Activated CD4-positive, alpha-beta T cell treated with anti-CD3 and anti-CD28 coated beads, Interleukin-2, amount 10 ng/mL, durations not matched to agents 24 days and 14 days (primary cell): Measurements from ENCODE around the gene RNPEP. TPM values are rescaled to one million over a fixed set of nuclear protein-coding genes. Genes with fewer than 3 reads are reported as not detected.
"Not testable (repeated sequence)": the region's sequence is repeated elsewhere in the genome, so short reads cannot be mapped to it uniquely, and the experiment has no call there.

Experiments used
- DNase-seq: peaks from one replicate; pipeline ENCODE4 v3.0.0; 2022
- H3K27ac Mint-ChIP-seq: one replicate; pipeline ENCODE4 v1.8.0; 2022; ENCODE audit warnings: mild to moderate bottlenecking, mixed read lengths
- H3K27me3 Mint-ChIP-seq: one replicate; pipeline ENCODE4 v1.8.0; 2022; ENCODE audit warnings: mixed read lengths
- H3K36me3 Mint-ChIP-seq: one replicate; pipeline ENCODE4 v1.8.0; 2022; ENCODE audit warnings: low read depth, mild to moderate bottlenecking, mixed read lengths
- H3K4me1 Mint-ChIP-seq: one replicate; pipeline ENCODE4 v1.8.0; 2021; ENCODE audit warnings: mixed read lengths
- H3K4me3 Mint-ChIP-seq: one replicate; pipeline ENCODE4 v1.8.0; 2022; ENCODE audit warnings: mild to moderate bottlenecking, moderate library complexity, mixed read lengths
- H3K9me3 Mint-ChIP-seq: one replicate; pipeline ENCODE4 v1.8.0; 2021; ENCODE audit warnings: mixed read lengths
- intact Hi-C: fragments of 100-400 bp; cut with micrococcal nuclease; formaldehyde crosslinking; loops from one replicate; pipeline ENCODE4 v1.15.1; 2023
- total RNA-seq: library from RNA; stranded (reverse); gene quantifications from 2 replicates; pipeline ENCODE4 v1.2.3, GENCODE V29; 2022

RNPEP gene
- total RNA-seq, 1 donor from 2014 or later, result 36.1 TPM

DNA sequence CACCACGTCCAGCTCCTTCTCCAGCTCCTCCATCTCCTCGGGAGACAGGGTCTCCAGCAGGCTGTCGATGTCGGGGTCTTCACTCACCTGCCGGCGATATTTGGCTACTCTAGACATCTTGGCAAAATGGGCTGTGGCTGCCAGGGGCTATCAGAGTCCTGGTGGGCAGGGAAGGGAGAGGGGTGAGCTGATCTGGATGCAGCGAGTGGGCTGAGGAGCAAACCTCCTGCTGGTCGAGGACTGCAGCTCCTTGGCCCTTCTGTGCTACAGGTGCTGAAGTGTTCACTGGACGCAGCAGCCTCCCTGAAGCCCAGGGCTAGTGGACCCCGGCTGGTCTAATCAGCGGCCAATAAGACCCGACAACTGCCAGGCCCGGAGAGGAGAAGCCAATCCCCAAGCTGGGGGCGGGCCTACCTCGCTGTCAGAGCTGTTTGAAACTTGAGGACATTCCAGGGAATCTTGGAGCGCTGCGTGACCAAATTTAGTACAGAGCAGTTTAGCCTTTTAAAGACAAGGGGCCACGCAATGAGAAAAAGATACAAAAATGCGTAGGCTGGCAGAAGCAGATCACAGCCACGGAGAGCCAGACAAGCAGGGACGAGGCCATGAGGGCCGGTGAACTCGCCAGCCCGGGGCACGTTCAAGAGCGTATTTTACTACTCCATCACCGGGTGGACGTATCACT, 36.1 kb upstream of the RNPEP start, which contains the start of gene LMOD1:
TSS of gene LMOD1 (minus strand) at position 325 of the 685 bp plus-strand sequence. CDS start at position 117, 208 bp downstream.
- intact Hi-C loops, result no loop called here
- no peak within 1 kb of the TSS for H3K4me3 Mint-ChIP-seq
- no peaks in the 10 kb centered on the region for H3K36me3 Mint-ChIP-seq
- H3K27ac Mint-ChIP-seq, result no peak within 1 kb of the TSS
- H3K27me3 Mint-ChIP-seq, result peaks cover 58% of the 10 kb centered on the region
- H3K4me1 Mint-ChIP-seq, result peaks cover 9% of the 10 kb centered on the region
- DNase-seq, result no peak
- no peaks in the 10 kb centered on the region for H3K9me3 Mint-ChIP-seq

DNA sequence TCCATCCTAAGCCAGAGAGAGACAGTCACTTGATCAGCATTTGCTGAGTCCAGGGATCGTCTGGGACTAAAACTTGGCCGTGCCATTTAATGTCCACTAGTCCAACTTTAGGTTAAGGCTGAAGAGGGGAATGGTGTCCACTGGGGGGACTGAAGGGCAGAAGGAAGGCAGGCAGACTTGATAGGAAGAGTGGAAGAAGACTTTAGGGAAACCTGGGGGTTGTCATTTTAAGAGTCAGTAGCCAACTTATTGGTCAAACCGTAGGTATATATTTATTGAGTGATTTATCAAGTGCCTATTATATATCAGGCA, 34.8 kb upstream of the RNPEP start:
- Mint-ChIP-seq H3K27ac (no peak overlapping the region), H3K36me3 (no peaks in the 10 kb centered on the region), H3K27me3 (peaks cover 55% of the 10 kb centered on the region), H3K9me3 (no peaks in the 10 kb centered on the region), H3K4me3 (no peak overlapping the region), H3K4me1 (peaks cover 9% of the 10 kb centered on the region)
- intact Hi-C loops, result no loop called here
- DNase-seq, result no peak

DNA sequence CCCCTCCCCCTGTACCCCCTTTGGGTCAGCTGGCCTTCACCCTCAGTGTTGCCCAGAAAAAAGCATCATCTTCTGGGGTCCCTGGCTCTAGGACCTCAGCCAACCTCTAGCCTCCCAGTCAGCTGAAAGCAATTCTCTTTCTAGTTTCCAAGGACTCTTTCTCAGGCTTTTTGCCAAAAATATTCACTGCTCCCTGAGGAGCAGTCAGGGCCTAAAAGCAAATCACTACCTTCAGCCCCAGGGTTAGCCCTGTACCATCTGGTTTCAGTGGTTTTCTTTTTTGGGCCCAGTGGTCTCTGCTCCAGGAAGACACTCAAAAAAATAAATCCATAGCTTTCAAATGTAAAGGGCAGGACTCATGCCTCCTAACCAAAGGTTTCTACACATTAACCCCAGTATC, 33.0 kb upstream of the RNPEP start:
- peaks cover 12% of the 10 kb centered on the region for H3K4me1 Mint-ChIP-seq
- no peak overlapping the region for H3K27ac Mint-ChIP-seq
- H3K27me3 Mint-ChIP-seq, result peaks cover 43% of the 10 kb centered on the region
- no peak for DNase-seq
- intact Hi-C loops, result no loop called here
- no peaks in the 10 kb centered on the region for H3K9me3 Mint-ChIP-seq
- no peaks in the 10 kb centered on the region for H3K36me3 Mint-ChIP-seq
- H3K4me3 Mint-ChIP-seq, result no peak overlapping the region

DNA sequence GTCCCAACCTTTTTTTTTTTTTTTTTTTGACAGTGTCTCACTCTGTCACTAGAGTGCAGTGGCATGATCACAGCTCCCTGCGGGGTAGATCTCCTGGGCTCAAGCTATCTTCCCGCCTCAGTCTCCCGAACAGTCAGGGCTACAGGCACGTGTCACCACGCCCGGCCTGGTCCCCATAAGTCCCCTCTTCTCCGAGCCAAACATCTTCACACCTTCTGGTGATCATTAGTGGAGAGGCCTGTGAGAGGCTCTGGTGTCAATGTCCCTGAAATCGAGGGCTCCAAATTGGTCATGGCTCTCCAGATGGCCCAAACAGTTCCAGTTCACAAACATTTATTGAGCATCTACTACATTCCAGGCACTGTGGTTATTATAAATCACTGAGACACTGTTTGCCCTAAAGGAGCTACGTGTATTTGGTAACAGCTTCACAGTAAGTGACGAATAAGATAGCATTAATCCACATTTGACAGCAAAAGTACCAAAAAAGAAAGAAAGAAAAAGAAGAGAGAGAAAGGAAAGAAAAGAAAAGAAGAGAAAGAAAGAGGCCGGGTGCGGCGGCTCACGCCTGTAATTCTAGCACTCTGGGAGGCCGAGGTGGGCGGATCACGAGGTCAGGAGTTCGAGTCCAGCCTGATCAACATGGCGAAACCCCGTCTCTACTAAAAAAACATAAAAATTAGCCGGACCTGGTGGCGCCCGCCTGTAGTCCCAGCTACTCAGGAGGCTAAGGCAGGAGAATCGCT, 28.0 kb upstream of the RNPEP start:
- DNase-seq, result peak; percentile 61
- H3K27me3 Mint-ChIP-seq, result peaks cover 2% of the 10 kb centered on the region
- peak overlapping the region; percentile 93 for H3K27ac Mint-ChIP-seq
- no peaks in the 10 kb centered on the region for H3K9me3 Mint-ChIP-seq
- H3K4me1 Mint-ChIP-seq, result peaks cover 16% of the 10 kb centered on the region
- intact Hi-C loops, result loop anchor here (1.0 to 5.0 kb wide), 3 partner anchors 28 to 125 kb away; partner anchors contain the start of genes IPO9 and RNPEP
- H3K36me3 Mint-ChIP-seq, result peaks cover 29% of the 10 kb centered on the region
- peak overlapping the region; percentile 100 for H3K4me3 Mint-ChIP-seq

DNA sequence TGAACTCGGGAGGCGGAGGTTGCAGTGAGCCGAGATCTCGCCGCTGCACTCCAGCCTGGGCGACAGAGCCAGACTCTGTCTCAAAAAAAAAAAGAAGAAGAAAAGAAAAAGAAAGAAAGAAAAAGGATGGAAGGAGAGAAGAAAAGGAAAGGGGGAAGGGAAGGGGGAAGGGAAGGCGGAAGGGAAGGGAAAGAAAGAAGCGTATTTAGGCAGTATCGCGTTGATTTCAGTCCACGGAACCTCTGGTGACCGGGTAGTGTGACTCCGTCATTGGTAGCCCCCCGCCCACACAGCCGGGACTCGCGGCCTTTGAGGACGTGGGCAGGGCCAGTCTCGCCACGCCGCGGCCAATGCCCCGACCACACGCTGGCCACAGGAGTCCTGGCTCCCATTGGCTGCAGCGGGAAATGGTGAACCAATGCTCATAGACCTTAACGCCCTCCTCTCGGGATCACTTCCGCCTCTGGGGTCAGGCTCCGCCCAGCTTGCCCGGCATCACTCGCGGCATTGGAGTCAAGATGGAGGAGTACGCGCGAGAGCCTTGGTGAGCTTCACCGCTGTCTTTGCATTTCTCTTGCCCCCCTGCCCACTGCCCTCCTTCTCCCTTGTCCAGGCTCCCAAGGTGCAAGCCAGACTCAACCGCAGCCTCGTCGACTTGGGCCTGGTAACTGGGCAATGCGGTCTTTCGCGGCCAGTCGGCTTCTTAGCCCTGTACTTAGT, 27.3 kb upstream of the RNPEP start, which contains the start of gene TIMM17A:
TSS of gene TIMM17A (plus strand) at position 495 of the 720 bp plus-strand sequence. CDS start at position 519, 24 bp downstream.
- Mint-ChIP-seq H3K4me3 (peak within 1 kb of the TSS; percentile 100), H3K36me3 (peaks cover 30% of the 10 kb centered on the region), H3K27ac (peak within 1 kb of the TSS; percentile 93), H3K9me3 (no peaks in the 10 kb centered on the region), H3K27me3 (peaks cover 2% of the 10 kb centered on the region), H3K4me1 (peaks cover 16% of the 10 kb centered on the region)
- intact Hi-C loops, result loop anchor here (1.0 to 5.0 kb wide), 3 partner anchors 27 to 126 kb away; partner anchors contain the start of genes IPO9 and RNPEP
- DNase-seq, result peak; percentile 99

DNA sequence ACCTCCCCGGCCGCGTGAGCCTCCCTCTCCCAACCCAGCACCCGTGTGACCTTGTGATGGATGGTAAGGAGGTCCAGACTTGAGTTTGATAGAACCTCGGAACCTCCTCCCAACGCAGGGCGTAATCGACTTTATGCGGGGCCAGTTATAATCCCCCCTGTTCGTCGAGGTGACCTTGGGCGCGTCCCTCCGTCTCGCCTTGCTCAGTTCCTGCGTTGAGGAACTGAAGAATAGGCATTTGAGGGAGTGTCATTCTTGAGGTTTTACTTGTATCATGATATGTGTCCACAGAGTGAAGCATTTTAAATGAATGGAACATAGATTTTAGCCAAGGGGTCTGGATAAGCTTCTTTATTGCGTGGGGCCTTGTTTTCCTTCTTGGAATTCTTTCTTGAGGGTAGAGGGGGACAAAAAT, 26.7 kb upstream of the RNPEP start:
- H3K4me1 Mint-ChIP-seq, result peaks cover 16% of the 10 kb centered on the region
- H3K4me3 Mint-ChIP-seq, result peak overlapping the region; percentile 100
- intact Hi-C loops, result loop anchor here (1.0 to 5.0 kb wide), 3 partner anchors 27 to 126 kb away; partner anchors contain the start of genes IPO9 and RNPEP
- peaks cover 34% of the 10 kb centered on the region for H3K36me3 Mint-ChIP-seq
- peak overlapping the region; percentile 93 for H3K27ac Mint-ChIP-seq
- no peaks in the 10 kb centered on the region for H3K9me3 Mint-ChIP-seq
- DNase-seq, result no peak
- peaks cover 2% of the 10 kb centered on the region for H3K27me3 Mint-ChIP-seq

DNA sequence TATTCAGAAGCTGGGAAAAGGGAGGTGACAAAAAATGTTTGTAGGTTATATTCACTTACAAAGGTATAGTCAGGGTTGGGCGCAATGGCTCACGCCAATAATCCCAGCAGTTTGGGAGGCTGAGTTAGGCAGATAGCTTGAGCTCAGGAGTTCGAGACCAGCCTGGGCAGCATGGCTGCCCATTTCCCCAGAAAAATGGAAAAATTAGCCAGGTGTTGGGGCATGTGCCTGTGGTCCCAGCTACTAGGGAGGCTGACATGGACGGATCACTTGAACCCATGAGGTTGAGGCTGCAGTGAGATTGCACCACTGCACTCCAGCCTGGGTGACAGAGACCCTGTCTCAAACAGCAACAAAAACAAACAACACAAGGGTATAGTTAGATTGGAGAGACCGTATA, 24.1 kb upstream of the RNPEP start:
- no peaks in the 10 kb centered on the region for H3K9me3 Mint-ChIP-seq
- no peak overlapping the region for H3K27ac Mint-ChIP-seq
- intact Hi-C loops, result loop anchor here (5.0 kb wide), 1 partner anchor 61 kb away; no protein-coding TSS in a partner anchor
- H3K4me1 Mint-ChIP-seq, result peaks cover 19% of the 10 kb centered on the region
- DNase-seq, result no peak
- peaks cover 2% of the 10 kb centered on the region for H3K27me3 Mint-ChIP-seq
- no peak overlapping the region for H3K4me3 Mint-ChIP-seq
- H3K36me3 Mint-ChIP-seq, result peaks cover 49% of the 10 kb centered on the region

DNA sequence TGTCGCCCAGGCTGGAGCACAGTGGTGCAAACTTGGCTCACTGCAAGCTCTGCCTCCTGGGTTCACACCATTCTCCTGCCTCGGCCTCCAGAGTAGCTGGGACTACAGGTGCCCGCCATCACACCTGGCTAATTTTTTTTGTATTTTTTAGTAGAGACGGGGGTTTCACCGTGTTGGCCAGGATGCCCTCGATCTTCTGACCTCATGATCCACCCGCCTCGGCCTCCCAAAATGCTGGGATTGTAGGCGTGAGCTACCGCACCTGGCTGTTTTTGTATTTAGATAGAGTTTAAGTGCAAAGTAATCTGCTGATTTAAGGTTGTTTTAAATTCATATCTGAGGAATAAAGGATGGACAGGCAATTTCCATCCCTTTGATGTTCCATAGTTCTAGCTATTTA, 20.1 kb upstream of the RNPEP start:
- H3K9me3 Mint-ChIP-seq, H3K27ac Mint-ChIP-seq, H3K4me1 Mint-ChIP-seq, H3K4me3 Mint-ChIP-seq, H3K27me3 Mint-ChIP-seq, DNase-seq, intact Hi-C loops: not testable (repeated sequence)
- peaks cover 57% of the 10 kb centered on the region for H3K36me3 Mint-ChIP-seq

DNA sequence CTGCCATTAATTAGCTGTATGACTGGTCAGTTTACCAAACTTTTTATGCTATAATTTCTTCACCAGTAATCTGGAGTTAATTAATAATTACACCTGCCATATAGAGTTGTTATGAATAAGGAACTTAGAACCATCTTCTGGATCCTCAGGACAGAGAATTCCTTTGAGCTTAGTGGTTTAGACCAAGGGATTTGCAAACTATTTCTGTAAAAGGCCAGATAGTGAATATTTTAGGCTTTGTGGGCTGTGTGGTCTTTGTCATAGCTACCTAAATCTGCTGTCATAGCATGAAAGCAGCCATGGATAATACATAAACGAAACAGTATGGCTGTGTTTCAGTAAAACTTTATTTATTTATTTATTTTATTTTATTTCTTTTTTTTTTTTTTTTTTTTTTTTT, 18.2 kb upstream of the RNPEP start:
- Mint-ChIP-seq H3K4me1 (peaks cover 4% of the 10 kb centered on the region), H3K9me3 (no peaks in the 10 kb centered on the region), H3K27me3 (no peaks in the 10 kb centered on the region), H3K27ac (no peak overlapping the region), H3K36me3 (peaks cover 56% of the 10 kb centered on the region), H3K4me3 (no peak overlapping the region)
- intact Hi-C loops, result no loop called here
- DNase-seq, result no peak

DNA sequence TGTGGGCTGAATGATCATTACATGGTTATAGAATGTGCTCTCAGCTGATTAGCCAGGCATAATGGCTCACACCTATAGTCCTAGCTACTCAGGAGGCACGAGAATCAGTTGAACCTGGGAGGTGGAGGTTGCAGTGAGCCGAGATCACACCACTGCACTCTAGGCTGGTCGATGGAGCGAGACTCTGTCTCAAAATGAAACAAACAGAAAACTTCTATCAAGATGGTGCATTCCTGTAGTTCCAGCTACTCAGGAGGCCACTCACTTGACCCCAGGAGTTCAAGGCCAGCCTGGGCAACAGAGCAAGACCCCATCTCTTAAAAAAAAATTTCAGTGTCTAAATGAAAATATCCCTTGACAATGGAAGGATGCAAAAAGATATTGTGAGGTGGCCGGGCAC, 16.3 kb upstream of the RNPEP start:
- DNase-seq, result no peak
- Mint-ChIP-seq H3K27ac (no peak overlapping the region), H3K36me3 (peaks cover 63% of the 10 kb centered on the region), H3K27me3 (no peaks in the 10 kb centered on the region), H3K4me3 (no peak overlapping the region), H3K9me3 (no peaks in the 10 kb centered on the region), H3K4me1 (peaks cover 4% of the 10 kb centered on the region)
- intact Hi-C loops, result no loop called here

DNA sequence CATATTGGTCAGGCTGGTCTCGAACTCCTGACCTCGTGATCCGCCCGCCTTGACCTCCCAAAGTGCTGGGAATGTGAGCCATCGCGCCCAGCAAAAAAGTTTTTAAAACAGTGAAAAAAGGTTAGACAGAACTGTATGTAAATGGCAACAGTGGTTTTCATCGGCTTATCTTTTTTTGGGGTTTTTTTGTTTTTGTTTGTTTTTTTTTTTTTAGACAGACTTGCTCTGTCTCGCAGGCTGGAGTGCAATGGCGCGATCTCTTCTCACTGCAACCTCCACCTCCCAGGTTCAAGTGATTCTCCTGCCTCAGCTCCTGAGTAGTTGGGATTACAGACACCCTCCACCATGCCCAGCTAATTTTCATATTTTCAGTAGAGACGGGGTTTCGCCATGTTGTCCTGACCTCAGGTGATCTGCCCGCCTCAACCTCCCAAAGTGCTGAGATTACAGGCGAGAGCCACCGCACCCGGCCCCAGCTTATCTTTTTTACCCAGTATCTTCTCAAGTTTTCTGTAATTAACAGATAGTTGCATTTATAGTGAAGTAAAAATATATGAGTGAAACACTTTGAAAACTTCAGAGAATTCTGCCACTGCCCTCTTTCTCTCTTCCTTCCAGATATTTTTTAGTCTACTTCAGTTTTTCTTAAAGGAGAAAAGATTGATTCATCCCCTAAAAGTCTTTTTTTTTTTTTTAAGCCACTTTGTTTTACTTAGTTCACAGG, 14.1 kb upstream of the RNPEP start:
- Mint-ChIP-seq H3K4me3 (no peak overlapping the region), H3K36me3 (peaks cover 51% of the 10 kb centered on the region), H3K4me1 (peaks cover 3% of the 10 kb centered on the region), H3K27ac (no peak overlapping the region), H3K27me3 (no peaks in the 10 kb centered on the region), H3K9me3 (no peaks in the 10 kb centered on the region)
- intact Hi-C loops, result no loop called here
- DNase-seq, result no peak

DNA sequence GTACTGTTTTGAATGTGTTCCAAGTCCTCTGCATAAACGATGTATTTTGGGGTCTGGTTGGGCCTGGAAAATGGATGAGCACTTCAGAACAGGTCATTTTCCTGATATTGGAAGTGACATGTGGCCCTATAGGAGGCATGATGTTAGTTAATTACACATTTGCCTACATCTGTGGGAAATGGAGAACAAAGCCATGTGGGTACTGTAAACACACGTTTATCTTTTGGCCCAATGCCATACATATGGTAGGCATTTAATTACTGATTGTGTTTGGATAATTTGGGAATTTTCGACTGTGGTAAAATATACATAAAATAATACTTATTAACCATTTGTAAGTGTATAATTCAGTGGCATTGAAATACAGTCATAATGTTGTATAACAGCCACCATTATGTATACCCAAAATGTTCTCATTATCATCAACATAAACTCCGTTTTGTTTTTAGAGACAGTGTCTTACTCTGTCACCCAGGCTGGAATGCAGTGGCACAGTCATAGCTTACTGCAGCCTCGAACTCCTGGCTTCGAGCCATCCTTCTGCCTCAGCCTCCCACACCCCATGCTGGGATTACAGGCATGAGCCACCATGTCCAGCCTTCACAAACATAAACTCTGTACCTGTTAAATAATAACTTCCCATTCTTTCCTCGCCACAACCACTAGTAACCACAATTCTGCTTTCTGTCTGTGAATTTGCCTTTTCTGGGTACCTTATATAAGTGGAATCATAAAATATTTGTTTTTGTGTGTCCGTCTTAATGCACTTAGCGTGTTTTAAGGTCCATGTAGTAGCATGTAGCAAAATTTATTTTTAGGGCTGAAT, 11.9 kb upstream of the RNPEP start:
- no peak for DNase-seq
- intact Hi-C loops, result no loop called here
- Mint-ChIP-seq H3K27ac (no peak overlapping the region), H3K4me1 (peaks cover 3% of the 10 kb centered on the region), H3K36me3 (peaks cover 40% of the 10 kb centered on the region), H3K4me3 (no peak overlapping the region), H3K9me3 (no peaks in the 10 kb centered on the region), H3K27me3 (peaks cover 12% of the 10 kb centered on the region)
